ENCODE results near the gene ERCC1. TPM values are rescaled to one million over a fixed set of nuclear protein-coding genes. Genes with fewer than 3 reads are reported as not detected.

ERCC1 gene
- polyA plus RNA-seq, 1 of the 3 experiments (the other 2 are of a cell fraction): 95.3 TPM

- peaks cover 12% of the 10 kb centered on the region for H3F3A ChIP-seq (replicated peaks; ENCODE audit: insufficient read depth)
- H3K4me3 ChIP-seq (ENCODE audit: low read depth in 2 of 2, low read length in 1 of 2): no peak overlapping the region
- H3K27me3 ChIP-seq (ENCODE audit: insufficient read depth): no peaks in the 10 kb centered on the region
- H3K4me2 ChIP-seq: no peak overlapping the region
- no peak for DNase-seq
- no peak overlapping the region for H3K27ac ChIP-seq (ENCODE audit: low read depth in 2 of 2, low read length in 1 of 2)
- no peaks in the 10 kb centered on the region for H3K9me3 ChIP-seq
- POLR2A ChIA-PET: no interaction called here
- no peak overlapping the region for H2AFZ ChIP-seq (ENCODE audit: low read depth)
- peaks cover 45% of the 10 kb centered on the region for H3K79me2 ChIP-seq (ENCODE audit: insufficient read depth)
- H3K4me1 ChIP-seq (ENCODE audit: control insufficient read depth in 1 of 2, insufficient read depth in 2 of 2, low read depth in 1 of 2, low read length in 1 of 2): peaks cover 7 to 11% of the 10 kb centered on the region in 2 experiments; a peak in 3 of 4 replicates
- 100% methylated on average over 1 of the region's 4 CpGs for WGBS (ENCODE audit: low lambda C conversion rate)
- no peaks in the 10 kb centered on the region for H3K9me2 ChIP-seq
- H4K20me1 ChIP-seq (ENCODE audit: insufficient read depth): no peaks in the 10 kb centered on the region; the same call in 1 of the 2 replicates
- no peak overlapping the region for H3K9ac ChIP-seq
- no peak for TF ChIP-seq IRF3 (IDR thresholded peaks at IDR 0.05; ENCODE audit: low read depth, low read length)
- TF ChIP-seq CHD2 (IDR thresholded peaks at IDR 0.05; ENCODE audit: low read length, partially characterized antibody): no peak
- TF ChIP-seq FOXM1 (IDR thresholded peaks at IDR 0.05; ENCODE audit: low read depth): no peak
- TF ChIP-seq EP300 (IDR thresholded peaks at IDR 0.05; ENCODE audit: borderline replicate concordance in 1 of 2, low read depth in 1 of 2, low read length in 1 of 2): no peak
- no peak for TF ChIP-seq MAX (IDR thresholded peaks at IDR 0.05; ENCODE audit: low read depth)
- no peak for TF ChIP-seq GABPA (IDR thresholded peaks at IDR 0.05; ENCODE audit: low read depth)
- CTCF ChIA-PET: interaction anchor here (1.2 to 2.7 kb wide), 2 partner anchors 20 to 59 kb away, joined by 3 to 10 read pairs; no protein-coding TSS in a partner anchor
- peaks cover 9 to 37% of the 10 kb centered on the region in 2 experiments for H3K36me3 ChIP-seq (replicated peaks in 1 of 2; ENCODE audit: control insufficient read depth in 1 of 2, insufficient read depth in 2 of 2, low read length in 1 of 2)
Observed at GRCh38 chr19:45419396-45419795, 4.3 kb downstream of the ERCC1 start.

GRCh38 chr19:45418802-45419201 is 4.9 kb downstream of the ERCC1 start:
- Histone ChIP-seq H3K4me3 (ENCODE audit: low read depth in 2 of 2, low read length in 1 of 2) (no peak overlapping the region), H3K79me2 (ENCODE audit: insufficient read depth) (peaks cover 45% of the 10 kb centered on the region), H3K27me3 (ENCODE audit: insufficient read depth) (no peaks in the 10 kb centered on the region), H3K27ac (ENCODE audit: low read depth in 2 of 2, low read length in 1 of 2) (no peak overlapping the region), H4K20me1 (ENCODE audit: insufficient read depth) (no peaks in the 10 kb centered on the region; the same call in 1 of the 2 replicates), H3F3A (replicated peaks; ENCODE audit: insufficient read depth) (peaks cover 8% of the 10 kb centered on the region), H3K9me3 (no peaks in the 10 kb centered on the region), H3K36me3 (replicated peaks in 1 of 2; ENCODE audit: control insufficient read depth in 1 of 2, insufficient read depth in 2 of 2, low read length in 1 of 2) (peaks cover 12 to 43% of the 10 kb centered on the region in 2 experiments), H3K9me2 (no peaks in the 10 kb centered on the region), H2AFZ (ENCODE audit: low read depth) (no peak overlapping the region), H3K4me1 (ENCODE audit: control insufficient read depth in 1 of 2, insufficient read depth in 2 of 2, low read depth in 1 of 2, low read length in 1 of 2) (peaks cover 7% of the 10 kb centered on the region in 2 experiments; a peak in 3 of 4 replicates), H3K4me2 (no peak overlapping the region), H3K9ac (no peak overlapping the region)
- DNase-seq: no peak
- ChIA-PET POLR2A (no interaction called here), CTCF (interaction anchor here (1.2 to 2.7 kb wide), 2 partner anchors 21 to 60 kb away, joined by 3 to 10 read pairs; no protein-coding TSS in a partner anchor)
- 95% methylated on average over 6 of the region's 9 CpGs for WGBS (ENCODE audit: low lambda C conversion rate)
- no peak for TF ChIP-seq RFX5 (IDR thresholded peaks at IDR 0.05; ENCODE audit: low read length)
- no peak for TF ChIP-seq NFIC (IDR thresholded peaks at IDR 0.05; ENCODE audit: borderline replicate concordance)
- no peak for TF ChIP-seq TAF1 (IDR thresholded peaks at IDR 0.05; ENCODE audit: borderline replicate concordance, low read depth, low read length)
- TF ChIP-seq RXRA (IDR thresholded peaks at IDR 0.05; ENCODE audit: borderline replicate concordance, low read depth): no peak
- no peak for TF ChIP-seq MXI1 (IDR thresholded peaks at IDR 0.05; ENCODE audit: low read depth, low read length)
- no peak for TF ChIP-seq FOXJ3 (CRISPR knock-in tag; IDR thresholded peaks at IDR 0.05)
- TF ChIP-seq IRF3 (IDR thresholded peaks at IDR 0.05; ENCODE audit: low read depth, low read length): no peak
- no peak for TF ChIP-seq CTCF (IDR thresholded peaks at IDR 0.05)
- TF ChIP-seq SMC3 (IDR thresholded peaks at IDR 0.05; ENCODE audit: low read depth, low read length): no peak
- TF ChIP-seq MAX (IDR thresholded peaks at IDR 0.05; ENCODE audit: low read depth): no peak
- TF ChIP-seq GABPA (IDR thresholded peaks at IDR 0.05; ENCODE audit: low read depth): no peak
- TF ChIP-seq CHD2 (IDR thresholded peaks at IDR 0.05; ENCODE audit: low read length, partially characterized antibody): no peak
- TF ChIP-seq USF1 (IDR thresholded peaks at IDR 0.05; ENCODE audit: borderline replicate concordance, low read depth): no peak
- TF ChIP-seq JUND (IDR thresholded peaks at IDR 0.05): no peak
- TF ChIP-seq FOSL2 (IDR thresholded peaks at IDR 0.05; ENCODE audit: borderline replicate concordance, low read depth): no peak
- no peak for TF ChIP-seq TCF12 (IDR thresholded peaks at IDR 0.05)
- TF ChIP-seq SIN3A (IDR thresholded peaks at IDR 0.05; ENCODE audit: borderline replicate concordance, low read depth, low read length): no peak

Data from SK-N-SH (cell line).